Keratinocyte (primary cell): Measurements from ENCODE around the gene KLHL42. TPM values are rescaled to one million over a fixed set of nuclear protein-coding genes. Genes with fewer than 3 reads are reported as not detected.

Experiments
- DNase-seq: peaks from one replicate; pipeline ENCODE4 v3.0.0-alpha.2; 2011; ENCODE audit warnings: low read depth, missing footprints, low spot score
- FAIRE-seq: peaks from 2 replicates; lab custom pipeline; 2011; peaks lifted over from hg19 to GRCh38; lab: Jason Lieb, UNC
- H2AFZ ChIP-seq: 2 replicates; pipeline ENCODE4 v1.6.0; 2012; ENCODE audit warnings: low read length, control low read depth, inconsistent platforms; ENCODE audit not compliant: control insufficient read depth
- H3K27ac ChIP-seq: 2 replicates; pipeline ENCODE4 v1.5.1; 2011; ENCODE audit warnings: low read length; ENCODE audit not compliant: control insufficient read depth, insufficient read depth
- H3K27me3 ChIP-seq: 3 replicates; pipeline ENCODE4 v1.6.0; 2011; ENCODE audit warnings: low read length; ENCODE audit not compliant: control insufficient read depth, insufficient read depth; ENCODE audit errors: extremely low read depth
- H3K36me3 ChIP-seq, 2 experiments: 2 replicates in 1 of 2; 3 replicates in 1 of 2; pipeline ENCODE4 v1.5.1; 2011; ENCODE audit warnings: low read length in 2 of 2, mild to moderate bottlenecking in 1 of 2; ENCODE audit not compliant: control insufficient read depth in 2 of 2, insufficient read depth in 2 of 2; ENCODE audit errors: extremely low read depth in 1 of 2
- H3K4me1 ChIP-seq: 3 replicates; pipeline ENCODE4 v1.5.1; 2011; ENCODE audit warnings: low read length; ENCODE audit not compliant: control insufficient read depth, insufficient read depth; ENCODE audit errors: extremely low read depth
- H3K4me2 ChIP-seq: 3 replicates; pipeline ENCODE4 v1.6.0; 2011; ENCODE audit warnings: low read depth, low read length; ENCODE audit not compliant: control insufficient read depth, insufficient read depth; ENCODE audit errors: extremely low read depth
- H3K4me3 ChIP-seq, 3 experiments: fragments of 200-600 bp in 1 of 3; sonication (generic) in 1 of 3; 2 replicates in 2 of 3; 3 replicates in 1 of 3; pipeline ENCODE4 v1.5.1; 2011 to 2016; ENCODE audit warnings: low read length in 3 of 3, mild to moderate bottlenecking in 3 of 3, control low read depth in 2 of 3, inconsistent platforms in 1 of 3, low read depth in 1 of 3, mixed read lengths in 1 of 3, mixed run types in 1 of 3, moderate library complexity in 1 of 3; ENCODE audit not compliant: control insufficient read depth in 2 of 3, insufficient read depth in 2 of 3; ENCODE audit errors: extremely low read depth in 1 of 3
- H3K79me2 ChIP-seq: 2 replicates; pipeline ENCODE4 v1.6.0; 2012; ENCODE audit warnings: low read length; ENCODE audit not compliant: control insufficient read depth, insufficient read depth
- H3K9ac ChIP-seq: 3 replicates; pipeline ENCODE4 v1.6.0; 2011; ENCODE audit warnings: low read length; ENCODE audit not compliant: control insufficient read depth, insufficient read depth; ENCODE audit errors: extremely low read depth
- H3K9me1 ChIP-seq: 3 replicates; pipeline ENCODE4 v1.6.0; 2011; ENCODE audit warnings: low read length; ENCODE audit not compliant: control insufficient read depth, insufficient read depth; ENCODE audit errors: extremely low read depth
- H3K9me3 ChIP-seq: 2 replicates; pipeline ENCODE4 v1.5.1; 2012; ENCODE audit warnings: low read depth, low read length; ENCODE audit not compliant: control insufficient read depth
- H4K20me1 ChIP-seq: 3 replicates; pipeline ENCODE4 v1.6.0; 2011; ENCODE audit warnings: low read length; ENCODE audit not compliant: control insufficient read depth, insufficient read depth; ENCODE audit errors: extremely low read depth
- EZH2 ChIP-seq: IDR thresholded peaks from one replicate; pipeline ENCODE4 v1.6.1; 2012; ENCODE audit warnings: inconsistent platforms, mild to moderate bottlenecking, low read length, moderate library complexity
- dilution Hi-C: fragments of 300-500 bp; cut with MboI; formaldehyde crosslinking; loops from one replicate; pipeline ENCODE4 v1.7.0; 2020; ENCODE audit warnings: low sequenced_read_pairs; ENCODE audit not compliant: extremely low pct_ligation_motif_present
- polyA plus RNA-seq, 5 experiments: library from polyadenylated mRNA; depleted of rRNA in 3 of 5; stranded (reverse) in 3 of 5; stranded (forward) in 1 of 5; unstranded in 1 of 5; fragments of >200 nt; gene quantifications; 1 replicate in 1 of 5; 2 replicates in 3 of 5; 3 replicates in 1 of 5; pipeline versions ENCODE4 v1.2.1 to v1.2.3, GENCODE V29; 2011 to 2012; ENCODE audit warnings: missing spikeins in 2 of 5, low read depth in 1 of 5, low replicate concordance in 1 of 5
- TF ChIP-seq, protein P1 (sequence below), 3 experiments: IDR thresholded peaks in 1 of 3; conservative IDR thresholded peaks in 1 of 3; optimal IDR thresholded peaks in 1 of 3; 2 replicates in 2 of 3; 3 replicates in 1 of 3; pipeline versions ENCODE3 to v1.5.1; 2011; ENCODE audit warnings: low read length in 3 of 3, mild to moderate bottlenecking in 3 of 3, moderate library complexity in 2 of 3, control low read depth in 1 of 3, inconsistent platforms in 1 of 3; ENCODE audit not compliant: insufficient read depth in 2 of 3; ENCODE audit errors: extremely low read depth in 1 of 3

KLHL42 gene
- polyA plus RNA-seq, 1 donor (not counting 4 experiments of a cell fraction or from before 2014, with no cell fraction given): 27.2 TPM

DNA sequence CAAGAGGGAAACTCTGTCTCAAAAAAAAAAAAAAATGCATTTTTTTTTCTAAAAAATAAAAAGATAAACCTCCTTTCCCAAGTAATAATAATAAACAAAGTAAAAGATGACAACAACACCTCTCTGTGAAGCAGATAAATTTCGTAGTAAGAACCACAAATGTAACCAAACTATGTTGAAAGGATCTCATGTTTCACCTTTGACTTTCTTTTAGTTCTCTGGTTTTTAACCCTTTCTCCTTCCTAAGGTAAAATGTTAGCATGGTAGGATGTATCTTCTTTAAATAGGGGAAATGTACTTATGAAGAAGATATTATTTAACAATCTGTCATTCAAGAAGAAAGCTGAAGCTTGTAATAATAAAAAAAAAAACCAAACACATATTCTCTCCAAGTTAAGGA lies 1.8 kb upstream of the KLHL42 start:
- H3K4me2 ChIP-seq: no peak overlapping the region

DNA sequence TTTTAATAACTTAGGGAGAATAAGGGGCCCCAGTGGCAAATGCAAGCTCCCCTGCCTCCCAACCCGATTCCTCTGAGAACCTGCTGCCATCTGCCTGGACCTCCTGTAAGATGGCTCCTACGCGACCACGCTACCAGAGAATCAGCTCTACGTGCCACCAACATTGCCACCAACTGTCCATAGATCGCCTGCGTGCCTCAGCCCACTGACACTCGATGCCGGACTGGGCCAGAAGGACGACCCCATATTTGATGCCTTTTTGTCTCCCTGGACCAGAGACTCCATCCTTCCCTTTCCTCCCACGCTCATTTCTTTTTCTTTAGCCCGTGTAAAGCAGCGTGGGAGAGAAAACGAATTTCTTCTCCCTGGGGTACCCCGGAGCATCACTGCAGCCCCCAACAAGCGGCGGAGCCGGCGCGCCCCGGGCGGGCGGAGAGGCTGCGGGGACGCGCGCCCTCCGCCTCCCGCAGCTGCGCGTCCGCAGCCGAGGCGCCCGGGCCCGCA lies 565 bp upstream of the KLHL42 start:
- H4K20me1 ChIP-seq: no peaks in the 10 kb centered on the region
- peaks cover 41% of the 10 kb centered on the region for H3K79me2 ChIP-seq
- peak overlapping the region; percentile 98 for H2AFZ ChIP-seq
- no peaks in the 10 kb centered on the region for H3K27me3 ChIP-seq
- H3K4me2 ChIP-seq: peak overlapping the region; percentile 99
- H3K36me3 ChIP-seq: peaks cover 0 to 9% of the 10 kb centered on the region in 2 experiments
- no peak for DNase-seq
- peak overlapping the region; percentile 71 to 82 (median 78) for H3K4me3 ChIP-seq
- peaks cover 23% of the 10 kb centered on the region for H3K4me1 ChIP-seq
- no peaks in the 10 kb centered on the region for H3K9me1 ChIP-seq
- dilution Hi-C loops: no loop called here
- peak overlapping the region; percentile 73 for H3K27ac ChIP-seq
- H3K9me3 ChIP-seq: no peaks in the 10 kb centered on the region
- TF ChIP-seq, protein P1, sequence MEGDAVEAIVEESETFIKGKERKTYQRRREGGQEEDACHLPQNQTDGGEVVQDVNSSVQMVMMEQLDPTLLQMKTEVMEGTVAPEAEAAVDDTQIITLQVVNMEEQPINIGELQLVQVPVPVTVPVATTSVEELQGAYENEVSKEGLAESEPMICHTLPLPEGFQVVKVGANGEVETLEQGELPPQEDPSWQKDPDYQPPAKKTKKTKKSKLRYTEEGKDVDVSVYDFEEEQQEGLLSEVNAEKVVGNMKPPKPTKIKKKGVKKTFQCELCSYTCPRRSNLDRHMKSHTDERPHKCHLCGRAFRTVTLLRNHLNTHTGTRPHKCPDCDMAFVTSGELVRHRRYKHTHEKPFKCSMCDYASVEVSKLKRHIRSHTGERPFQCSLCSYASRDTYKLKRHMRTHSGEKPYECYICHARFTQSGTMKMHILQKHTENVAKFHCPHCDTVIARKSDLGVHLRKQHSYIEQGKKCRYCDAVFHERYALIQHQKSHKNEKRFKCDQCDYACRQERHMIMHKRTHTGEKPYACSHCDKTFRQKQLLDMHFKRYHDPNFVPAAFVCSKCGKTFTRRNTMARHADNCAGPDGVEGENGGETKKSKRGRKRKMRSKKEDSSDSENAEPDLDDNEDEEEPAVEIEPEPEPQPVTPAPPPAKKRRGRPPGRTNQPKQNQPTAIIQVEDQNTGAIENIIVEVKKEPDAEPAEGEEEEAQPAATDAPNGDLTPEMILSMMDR (optimal IDR thresholded peaks at IDR 0.05 in 1 of 3, IDR thresholded peaks at IDR 0.05 in 1 of 3, conservative IDR thresholded peaks at IDR 0.05 in 1 of 3; ENCODE audit: extremely low read depth in 1 of 3, insufficient read depth in 2 of 3, low read length in 3 of 3): no peak
- no peak for TF ChIP-seq EZH2
- FAIRE-seq: no peak
- H3K9ac ChIP-seq: peak overlapping the region; percentile 89

More for the DNA sequence above, 1.8 kb upstream of the KLHL42 start:
- H3K27me3 ChIP-seq: no peaks in the 10 kb centered on the region
- no peaks in the 10 kb centered on the region for H4K20me1 ChIP-seq
- H3K4me1 ChIP-seq: peaks cover 29% of the 10 kb centered on the region
- no peak for TF ChIP-seq EZH2
- TF ChIP-seq, protein P1 (optimal IDR thresholded peaks at IDR 0.05 in 1 of 3, IDR thresholded peaks at IDR 0.05 in 1 of 3, conservative IDR thresholded peaks at IDR 0.05 in 1 of 3; ENCODE audit: extremely low read depth in 1 of 3, insufficient read depth in 2 of 3, low read length in 3 of 3): no peak
- dilution Hi-C loops: no loop called here
- peaks cover 31% of the 10 kb centered on the region for H3K79me2 ChIP-seq
- no peaks in the 10 kb centered on the region for H3K9me3 ChIP-seq
- DNase-seq (no peak), FAIRE-seq (no peak)
- peaks cover 0 to 9% of the 10 kb centered on the region in 2 experiments for H3K36me3 ChIP-seq
- H3K9ac ChIP-seq: no peak overlapping the region
- no peaks in the 10 kb centered on the region for H3K9me1 ChIP-seq
- no peak overlapping the region for H3K4me3 ChIP-seq
- H3K27ac ChIP-seq: no peak overlapping the region
- no peak overlapping the region for H2AFZ ChIP-seq
